ENCODE results near the gene SDF4.

The SDF4 gene

GRCh38 chr1:1245817-1246576 lies 14.2 kb upstream of the SDF4 start:
- H3K36me3 ChIP-seq (replicated peaks; ENCODE audit: low read depth, low read length) = no peaks in the 10 kb centered on the region
- TF ChIP-seq, protein P1, sequence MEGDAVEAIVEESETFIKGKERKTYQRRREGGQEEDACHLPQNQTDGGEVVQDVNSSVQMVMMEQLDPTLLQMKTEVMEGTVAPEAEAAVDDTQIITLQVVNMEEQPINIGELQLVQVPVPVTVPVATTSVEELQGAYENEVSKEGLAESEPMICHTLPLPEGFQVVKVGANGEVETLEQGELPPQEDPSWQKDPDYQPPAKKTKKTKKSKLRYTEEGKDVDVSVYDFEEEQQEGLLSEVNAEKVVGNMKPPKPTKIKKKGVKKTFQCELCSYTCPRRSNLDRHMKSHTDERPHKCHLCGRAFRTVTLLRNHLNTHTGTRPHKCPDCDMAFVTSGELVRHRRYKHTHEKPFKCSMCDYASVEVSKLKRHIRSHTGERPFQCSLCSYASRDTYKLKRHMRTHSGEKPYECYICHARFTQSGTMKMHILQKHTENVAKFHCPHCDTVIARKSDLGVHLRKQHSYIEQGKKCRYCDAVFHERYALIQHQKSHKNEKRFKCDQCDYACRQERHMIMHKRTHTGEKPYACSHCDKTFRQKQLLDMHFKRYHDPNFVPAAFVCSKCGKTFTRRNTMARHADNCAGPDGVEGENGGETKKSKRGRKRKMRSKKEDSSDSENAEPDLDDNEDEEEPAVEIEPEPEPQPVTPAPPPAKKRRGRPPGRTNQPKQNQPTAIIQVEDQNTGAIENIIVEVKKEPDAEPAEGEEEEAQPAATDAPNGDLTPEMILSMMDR (IDR thresholded peaks at IDR 0.05; ENCODE audit: low read depth, low read length) = no peak
- no peak for TF ChIP-seq EZH2phosphoT487 (IDR thresholded peaks at IDR 0.05; ENCODE audit: low read depth)
- H4K20me1 ChIP-seq (ENCODE audit: insufficient read depth, low read length) = 0 out of 2 replicates have a peak, but pooled peaks cover 5% of the 10 kb centered on the region
- no peaks in the 10 kb centered on the region for H3K27me3 ChIP-seq (ENCODE audit: low read depth, low read length)
- no peak overlapping the region for H2AFZ ChIP-seq (ENCODE audit: low read depth, low read length)
- H3K79me2 ChIP-seq (ENCODE audit: low read length) = no peaks in the 10 kb centered on the region
- H3K4me2 ChIP-seq (ENCODE audit: low read length) = no peak overlapping the region
- H3K4me1 ChIP-seq (ENCODE audit: low read length) = peaks cover 14% of the 10 kb centered on the region
- H3K27ac ChIP-seq (ENCODE audit: low read length) = no peak overlapping the region
- no peak overlapping the region for H3K9ac ChIP-seq (ENCODE audit: low read length)
- H3K9me3 ChIP-seq (ENCODE audit: insufficient read depth, low read length) = no peaks in the 10 kb centered on the region
- no peak overlapping the region for H3K4me3 ChIP-seq (ENCODE audit: low read length)

- H3K4me3 ChIP-seq (ENCODE audit: low read length) = no peak overlapping the region
- H2AFZ ChIP-seq (ENCODE audit: low read depth, low read length) = no peak overlapping the region
- no peak overlapping the region for H3K27ac ChIP-seq (ENCODE audit: low read length)
- H3K79me2 ChIP-seq (ENCODE audit: low read length) = no peaks in the 10 kb centered on the region
- H3K27me3 ChIP-seq (ENCODE audit: low read depth, low read length) = no peaks in the 10 kb centered on the region
- no peaks in the 10 kb centered on the region for H3K9me3 ChIP-seq (ENCODE audit: insufficient read depth, low read length)
- H4K20me1 ChIP-seq (ENCODE audit: insufficient read depth, low read length) = no peaks in the 10 kb centered on the region
- no peaks in the 10 kb centered on the region for H3K36me3 ChIP-seq (replicated peaks; ENCODE audit: low read depth, low read length)
- peaks cover 7% of the 10 kb centered on the region for H3K4me1 ChIP-seq (ENCODE audit: low read length)
- TF ChIP-seq, protein P1 (IDR thresholded peaks at IDR 0.05; ENCODE audit: low read depth, low read length) = no peak
- TF ChIP-seq EZH2phosphoT487 (IDR thresholded peaks at IDR 0.05; ENCODE audit: low read depth) = no peak
- no peak overlapping the region for H3K9ac ChIP-seq (ENCODE audit: low read length)
- no peak overlapping the region for H3K4me2 ChIP-seq (ENCODE audit: low read length)
These were observed 13.5 kb upstream of the SDF4 start for GRCh38 chr1:1245178-1245816.

- Histone ChIP-seq H3K4me3 (ENCODE audit: low read length) (no peak overlapping the region), H3K27me3 (ENCODE audit: low read depth, low read length) (0 out of 2 replicates have a peak, but pooled peaks cover 3% of the 10 kb centered on the region), H3K4me2 (ENCODE audit: low read length) (no peak overlapping the region), H3K36me3 (replicated peaks; ENCODE audit: low read depth, low read length) (no peaks in the 10 kb centered on the region), H4K20me1 (ENCODE audit: insufficient read depth, low read length) (no peaks in the 10 kb centered on the region), H3K9me3 (ENCODE audit: insufficient read depth, low read length) (no peaks in the 10 kb centered on the region), H3K9ac (ENCODE audit: low read length) (no peak overlapping the region), H3K79me2 (ENCODE audit: low read length) (no peaks in the 10 kb centered on the region), H3K27ac (ENCODE audit: low read length) (no peak overlapping the region), H2AFZ (ENCODE audit: low read depth, low read length) (no peak overlapping the region), H3K4me1 (ENCODE audit: low read length) (no peaks in the 10 kb centered on the region)
- TF ChIP-seq, protein P1 (IDR thresholded peaks at IDR 0.05; ENCODE audit: low read depth, low read length) = no peak
- no peak for TF ChIP-seq EZH2phosphoT487 (IDR thresholded peaks at IDR 0.05; ENCODE audit: low read depth)
These were observed 12.5 kb upstream of the SDF4 start for GRCh38 chr1:1244192-1244811.

GRCh38 chr1:1243807-1244191 lies 12.0 kb upstream of the SDF4 start:
- TF ChIP-seq, protein P1 (IDR thresholded peaks at IDR 0.05; ENCODE audit: low read depth, low read length) = no peak
- no peak for TF ChIP-seq EZH2phosphoT487 (IDR thresholded peaks at IDR 0.05; ENCODE audit: low read depth)
- Histone ChIP-seq H3K4me1 (ENCODE audit: low read length) (no peaks in the 10 kb centered on the region), H3K27ac (ENCODE audit: low read length) (no peak overlapping the region)

More at GRCh38 chr1:1243807-1244191, 12.0 kb upstream of the SDF4 start:
- H3K4me3 ChIP-seq (ENCODE audit: low read length) = no peak overlapping the region
- no peak overlapping the region for H3K4me2 ChIP-seq (ENCODE audit: low read length)
- no peaks in the 10 kb centered on the region for H3K79me2 ChIP-seq (ENCODE audit: low read length)
- no peak overlapping the region for H3K9ac ChIP-seq (ENCODE audit: low read length)
- no peaks in the 10 kb centered on the region for H3K9me3 ChIP-seq (ENCODE audit: insufficient read depth, low read length)
- H4K20me1 ChIP-seq (ENCODE audit: insufficient read depth, low read length) = no peaks in the 10 kb centered on the region
- no peaks in the 10 kb centered on the region for H3K36me3 ChIP-seq (replicated peaks; ENCODE audit: low read depth, low read length)
- H2AFZ ChIP-seq (ENCODE audit: low read depth, low read length) = no peak overlapping the region
- H3K27me3 ChIP-seq (ENCODE audit: low read depth, low read length) = 0 out of 2 replicates have a peak, but pooled peaks cover 3% of the 10 kb centered on the region

Measured in OCI-LY3 (cell line).